ENCODE results near the gene MUSK.

Gene MUSK

DNA sequence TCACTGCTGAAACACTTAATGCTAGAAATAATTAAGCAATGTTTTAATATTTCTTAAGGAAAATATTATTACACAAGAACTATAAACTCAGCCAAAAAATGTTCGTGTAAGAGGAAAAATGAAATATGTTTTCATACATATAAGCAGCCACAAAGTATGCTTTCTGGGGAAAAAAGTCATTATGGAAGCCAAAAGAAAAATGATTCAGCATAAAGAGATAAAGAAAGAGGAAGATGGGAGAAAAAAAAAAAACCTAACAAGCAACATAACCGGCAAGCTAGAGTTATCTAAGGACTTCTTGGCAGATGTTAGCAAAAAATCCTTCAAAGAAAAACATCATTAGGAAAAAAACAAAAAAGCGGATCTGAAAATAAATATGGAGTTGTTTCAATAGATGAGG lies 179.1 kb downstream of the MUSK start:
- H3K4me3 ChIP-seq (ENCODE audit: low read depth, low read length) = no peak overlapping the region

DNA sequence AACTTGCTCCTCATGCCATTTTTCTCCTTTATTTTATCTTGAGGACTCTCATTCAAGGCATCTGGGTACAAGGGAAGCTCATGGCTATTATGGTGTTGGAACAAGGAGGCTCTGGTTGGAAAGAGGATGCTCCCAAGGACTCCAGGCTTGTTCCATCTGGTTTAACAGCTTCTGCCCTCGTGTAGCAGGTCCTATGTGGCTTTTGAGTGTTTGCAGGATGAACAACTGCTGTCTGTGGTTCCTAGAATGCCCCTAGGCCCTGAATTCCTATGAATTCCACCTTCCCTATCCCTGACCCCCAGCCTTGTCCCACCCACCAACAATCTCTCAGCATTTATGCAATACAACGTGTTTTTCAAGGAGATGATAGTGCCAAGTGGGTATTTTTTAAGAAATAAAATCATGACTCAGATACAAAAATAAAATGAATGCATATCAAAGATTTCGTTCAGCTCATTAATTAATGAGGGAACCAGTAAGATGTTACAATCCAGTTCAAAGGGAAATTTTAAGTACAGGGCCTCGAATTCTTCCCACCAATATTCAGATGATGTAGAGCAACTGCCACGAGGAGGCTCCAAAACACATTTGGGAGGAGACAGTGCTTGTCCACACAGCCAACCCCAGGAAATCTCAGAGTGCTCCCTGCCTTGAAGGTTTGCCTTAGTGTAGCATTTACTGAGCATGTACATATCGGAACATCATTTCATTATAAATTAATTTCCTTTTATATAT lies 182.0 kb downstream of the MUSK start:
- no peak overlapping the region for H3K4me3 ChIP-seq (ENCODE audit: low read depth, low read length)

Measured in iPS-11a (cell line).